Measurements from ENCODE around the gene RHOT2.

Gene RHOT2

GRCh38 chr16:695355-696089 lies 27.6 kb downstream of the RHOT2 start:
- no peak for TF ChIP-seq CTCF (IDR thresholded peaks at IDR 0.05; ENCODE audit: insufficient read depth, low read depth, low read length, missing control alignments)
- peak overlapping the region; percentile 71 for H3K4me3 ChIP-seq (ENCODE audit: low read depth, low read length)
- DNase-seq (ENCODE audit: low read depth) = peak; percentile 70

- TF ChIP-seq CTCF (IDR thresholded peaks at IDR 0.05; ENCODE audit: insufficient read depth, low read depth, low read length, missing control alignments) = no peak
- no peak overlapping the region for H3K4me3 ChIP-seq (ENCODE audit: low read depth, low read length)
- no peak for DNase-seq (ENCODE audit: low read depth)
Observed at GRCh38 chr16:698911-699671, 31.2 kb downstream of the RHOT2 start.

- no peak for DNase-seq (ENCODE audit: low read depth)
- TF ChIP-seq CTCF (IDR thresholded peaks at IDR 0.05; ENCODE audit: insufficient read depth, low read depth, low read length, missing control alignments) = no peak
- H3K4me3 ChIP-seq (ENCODE audit: low read depth, low read length) = no peak overlapping the region
Observed at GRCh38 chr16:700684-701584, 33.0 kb downstream of the RHOT2 start.

- no peak for TF ChIP-seq CTCF (IDR thresholded peaks at IDR 0.05; ENCODE audit: insufficient read depth, low read depth, low read length, missing control alignments)
- no peak for DNase-seq (ENCODE audit: low read depth)
- no peak overlapping the region for H3K4me3 ChIP-seq (ENCODE audit: low read depth, low read length)
Observed at GRCh38 chr16:702341-702740, 34.4 kb downstream of the RHOT2 start.

- no peak overlapping the region for H3K4me3 ChIP-seq (ENCODE audit: low read depth, low read length)
Observed at GRCh38 chr16:703406-703805, 35.5 kb downstream of the RHOT2 start.

More at GRCh38 chr16:703406-703805, 35.5 kb downstream of the RHOT2 start:
- no peak for TF ChIP-seq CTCF (IDR thresholded peaks at IDR 0.05; ENCODE audit: insufficient read depth, low read depth, low read length, missing control alignments)
- DNase-seq (ENCODE audit: low read depth) = no peak
